Caco-2 (cell line): ENCODE results near the gene F2. TPM values are rescaled to one million over a fixed set of nuclear protein-coding genes. Genes with fewer than 3 reads are reported as not detected.

ENCODE experiments used
- BruUV-seq: library from RNA; stranded (reverse); fragments of 400-500 nt; replicated peaks from 2 replicates; lab custom pipeline; 2021; lab: Mats Ljungman, UMichigan
- CTCF ChIA-PET: fragments of 300-600 bp; sonication (Branson Sonifier 250); formaldehyde crosslinking; loops from one replicate; lab custom pipeline; 2022; ENCODE audit warnings: antibody characterized with exemption; lab: Charles Lee
- POLR2A ChIA-PET: fragments of 300-600 bp; sonication (Branson Sonifier 250); formaldehyde crosslinking; loops from one replicate; lab custom pipeline; 2022; ENCODE audit warnings: antibody characterized with exemption; lab: Charles Lee
- DNase-seq, 2 experiments: peaks; one replicate each; pipeline versions ENCODE4 v3.0.0 to v3.0.0-alpha.2; 2020 to 2022
- H3K27me3 ChIP-seq: replicated peaks from 2 replicates; pipeline ENCODE4 v1.6.0; 2011; ENCODE audit warnings: low read length; ENCODE audit not compliant: control insufficient read depth, insufficient read depth
- H3K36me3 ChIP-seq: 2 replicates; pipeline ENCODE4 v1.5.1; 2011; ENCODE audit warnings: low read length; ENCODE audit not compliant: control insufficient read depth, insufficient read depth
- H3K4me1 ChIP-seq: fragments of 250-450 bp; sonication (Bioruptor Pico); 2 replicates; pipeline ENCODE4 v1.5.1; 2020; ENCODE audit warnings: mild to moderate bottlenecking
- H3K4me3 ChIP-seq: 2 replicates; pipeline ENCODE4 v1.5.1; 2011; ENCODE audit warnings: low read depth, mild to moderate bottlenecking, control low read depth, low read length
- H3K9me3 ChIP-seq: fragments of 250-450 bp; sonication (Bioruptor Pico); 2 replicates; pipeline ENCODE4 v1.5.1; 2020; ENCODE audit warnings: mild to moderate bottlenecking, moderate library complexity
- H3K27ac Mint-ChIP-seq: one replicate; pipeline ENCODE4 v1.8.0; 2022; ENCODE audit warnings: mixed read lengths; ENCODE audit not compliant: unreplicated experiment
- H3K27me3 Mint-ChIP-seq: one replicate; pipeline ENCODE4 v1.8.0; 2022; ENCODE audit warnings: mixed read lengths; ENCODE audit not compliant: insufficient read depth, unreplicated experiment
- H3K36me3 Mint-ChIP-seq: one replicate; pipeline ENCODE4 v1.8.0; 2022; ENCODE audit warnings: mild to moderate bottlenecking, mixed read lengths; ENCODE audit not compliant: insufficient read depth, unreplicated experiment
- H3K4me1 Mint-ChIP-seq: one replicate; pipeline ENCODE4 v1.8.0; 2022; ENCODE audit warnings: low read depth, mixed read lengths; ENCODE audit not compliant: unreplicated experiment
- H3K4me3 Mint-ChIP-seq: one replicate; pipeline ENCODE4 v1.8.0; 2022; ENCODE audit warnings: mild to moderate bottlenecking, moderate library complexity, mixed read lengths; ENCODE audit not compliant: unreplicated experiment
- H3K9me3 Mint-ChIP-seq: one replicate; pipeline ENCODE4 v1.8.0; 2022; ENCODE audit warnings: mixed read lengths; ENCODE audit not compliant: unreplicated experiment
- CTCF ChIP-seq, 2 experiments: fragments of 200-600 bp in 1 of 2; IDR thresholded peaks; 1 replicate in 1 of 2; 2 replicates in 1 of 2; pipeline versions ENCODE4 v1.5.1 to v1.8.0; 2011 to 2022; ENCODE audit warnings: antibody characterized with exemption in 1 of 2, control low read depth in 1 of 2, inconsistent platforms in 1 of 2, low read depth in 1 of 2, low read length in 1 of 2, mild to moderate bottlenecking in 1 of 2, moderate library complexity in 1 of 2; ENCODE audit not compliant: insufficient read depth in 1 of 2, severe bottlenecking in 1 of 2, unreplicated experiment in 1 of 2
- intact Hi-C: fragments of 100-400 bp; cut with micrococcal nuclease; formaldehyde crosslinking; loops from one replicate; pipeline ENCODE4 v1.10.0; 2022; ENCODE audit not compliant: unreplicated experiment
- total RNA-seq: library from RNA; stranded (reverse); gene quantifications from 2 replicates; pipeline ENCODE4 v1.2.3, GENCODE V29; 2022

F2 gene
- total RNA-seq, 1 experiment from 2014 or later, result 60.0 TPM

DNA sequence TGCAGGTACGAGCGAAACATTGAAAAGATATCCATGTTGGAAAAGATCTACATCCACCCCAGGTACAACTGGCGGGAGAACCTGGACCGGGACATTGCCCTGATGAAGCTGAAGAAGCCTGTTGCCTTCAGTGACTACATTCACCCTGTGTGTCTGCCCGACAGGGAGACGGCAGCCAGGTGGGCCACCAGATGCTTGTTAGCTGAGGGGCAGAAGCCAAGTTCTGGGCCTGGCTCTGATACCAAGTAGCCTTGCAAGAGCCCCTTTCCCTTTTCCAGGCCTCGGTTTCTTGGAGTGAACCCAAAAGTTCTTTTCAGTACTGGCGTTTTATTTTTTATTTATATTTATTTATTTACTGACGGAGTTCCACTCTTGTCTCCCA lies 9.6 kb downstream of the F2 start:
- H3K9me3 Mint-ChIP-seq, result no peaks in the 10 kb centered on the region
- no peak overlapping the region for H3K27ac Mint-ChIP-seq
- peaks cover 11% of the 10 kb centered on the region for H3K36me3 Mint-ChIP-seq
- CTCF ChIA-PET, result interaction anchor here (0.6 kb wide), 1 partner anchor 486 kb away, joined by 3 read pairs; the partner anchor contains the start of gene DDB2
- Histone ChIP-seq H3K4me1 (no peaks in the 10 kb centered on the region), H3K4me3 (no peak overlapping the region), H3K9me3 (no peaks in the 10 kb centered on the region), H3K36me3 (peaks cover 7% of the 10 kb centered on the region), H3K27me3 (no peaks in the 10 kb centered on the region)
- intact Hi-C loops, result no loop called here
- POLR2A ChIA-PET, result no interaction called here
- DNase-seq, result no peak
- no peak overlapping the region for H3K4me3 Mint-ChIP-seq
- no TSS peak for BruUV-seq
- H3K27me3 Mint-ChIP-seq, result no peaks in the 10 kb centered on the region
- H3K4me1 Mint-ChIP-seq, result no peaks in the 10 kb centered on the region
- no peak for TF ChIP-seq CTCF (IDR thresholded peaks at IDR 0.05; ENCODE audit: insufficient read depth in 1 of 2, low read depth in 1 of 2, low read length in 1 of 2, severe bottlenecking in 1 of 2, unreplicated experiment in 1 of 2)

DNA sequence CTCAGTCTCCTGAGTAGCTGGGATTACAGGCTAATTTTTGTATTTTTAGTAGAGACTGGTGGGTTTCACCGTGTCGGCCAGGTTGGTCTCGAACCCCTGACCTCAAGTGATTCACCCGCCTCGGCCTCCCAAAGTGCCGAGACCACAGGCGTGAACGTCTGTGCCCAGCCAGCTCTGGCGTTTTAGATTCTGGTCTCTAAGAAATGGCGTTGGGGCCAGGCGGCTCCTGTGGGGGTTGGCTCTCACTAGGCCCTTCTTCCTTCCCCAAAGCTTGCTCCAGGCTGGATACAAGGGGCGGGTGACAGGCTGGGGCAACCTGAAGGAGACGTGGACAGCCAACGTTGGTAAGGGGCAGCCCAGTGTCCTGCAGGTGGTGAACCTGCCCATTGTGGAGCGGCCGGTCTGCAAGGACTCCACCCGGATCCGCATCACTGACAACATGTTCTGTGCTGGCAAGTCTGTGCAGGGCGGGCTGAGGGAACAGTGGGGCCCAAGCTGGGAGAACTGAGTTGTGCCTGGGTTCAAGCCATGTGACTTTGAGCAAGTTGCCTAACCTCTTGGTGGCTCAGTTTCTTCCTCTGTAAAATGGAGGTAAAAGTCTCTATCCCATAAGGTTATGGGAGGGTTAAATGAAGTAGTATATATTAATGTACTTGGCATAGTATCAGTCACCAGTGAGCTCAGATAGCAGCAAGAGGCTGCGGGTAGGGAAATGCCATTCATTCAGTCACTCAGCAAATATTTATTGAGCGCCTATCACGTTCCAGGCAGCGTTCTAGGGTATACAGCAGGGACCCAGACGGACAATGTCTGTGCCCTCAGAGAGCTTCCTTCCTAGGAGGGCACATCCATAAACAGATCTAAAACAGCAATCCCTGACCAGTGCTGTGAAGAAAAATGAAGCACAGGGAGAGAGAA lies 10.4 kb downstream of the F2 start:
- intact Hi-C loops, result no loop called here
- ChIA-PET POLR2A (no interaction called here), CTCF (interaction anchor here (0.6 kb wide), 1 partner anchor 485 kb away, joined by 3 read pairs; the partner anchor contains the start of gene DDB2)
- Histone ChIP-seq H3K27me3 (no peaks in the 10 kb centered on the region), H3K4me1 (no peaks in the 10 kb centered on the region), H3K36me3 (peaks cover 7% of the 10 kb centered on the region), H3K4me3 (no peak overlapping the region), H3K9me3 (no peaks in the 10 kb centered on the region)
- H3K9me3 Mint-ChIP-seq, result no peaks in the 10 kb centered on the region
- no peak for TF ChIP-seq CTCF (IDR thresholded peaks at IDR 0.05; ENCODE audit: insufficient read depth in 1 of 2, low read depth in 1 of 2, low read length in 1 of 2, severe bottlenecking in 1 of 2, unreplicated experiment in 1 of 2)
- H3K36me3 Mint-ChIP-seq, result peaks cover 11% of the 10 kb centered on the region
- no peaks in the 10 kb centered on the region for H3K4me1 Mint-ChIP-seq
- no peaks in the 10 kb centered on the region for H3K27me3 Mint-ChIP-seq
- H3K4me3 Mint-ChIP-seq, result no peak overlapping the region
- H3K27ac Mint-ChIP-seq, result no peak overlapping the region
- no TSS peak for BruUV-seq
- no peak for DNase-seq

GRCh38 chr11:46731545-46731944 lies 12.5 kb downstream of the F2 start:
- H3K4me3 ChIP-seq, result no peak overlapping the region
- no peak for DNase-seq
- peaks cover 15% of the 10 kb centered on the region for H3K36me3 Mint-ChIP-seq
- H3K27me3 ChIP-seq, result no peaks in the 10 kb centered on the region
- H3K9me3 ChIP-seq, result no peaks in the 10 kb centered on the region
- BruUV-seq, result no TSS peak
- H3K9me3 Mint-ChIP-seq, result no peaks in the 10 kb centered on the region
- POLR2A ChIA-PET, result no interaction called here
- H3K27ac Mint-ChIP-seq, result no peak overlapping the region
- H3K27me3 Mint-ChIP-seq, result no peaks in the 10 kb centered on the region
- CTCF ChIA-PET, result no interaction called here
- no peaks in the 10 kb centered on the region for H3K4me1 ChIP-seq
- intact Hi-C loops, result no loop called here
- H3K4me3 Mint-ChIP-seq, result no peak overlapping the region
- H3K4me1 Mint-ChIP-seq, result no peaks in the 10 kb centered on the region
- no peak for TF ChIP-seq CTCF (IDR thresholded peaks at IDR 0.05; ENCODE audit: insufficient read depth in 1 of 2, low read depth in 1 of 2, low read length in 1 of 2, severe bottlenecking in 1 of 2, unreplicated experiment in 1 of 2)
- H3K36me3 ChIP-seq, result peaks cover 5% of the 10 kb centered on the region
